Stimulated activated naive CD4-positive, alpha-beta T cell treated with Interleukin-2 at 50 U/mL for 16 hours (primary cell): ENCODE data around the gene DYRK1A.

Experiments used
- DNase-seq: peaks from one replicate; lab custom pipeline; 2025; lab: John Stamatoyannopoulos, UW

Gene DYRK1A

DNA sequence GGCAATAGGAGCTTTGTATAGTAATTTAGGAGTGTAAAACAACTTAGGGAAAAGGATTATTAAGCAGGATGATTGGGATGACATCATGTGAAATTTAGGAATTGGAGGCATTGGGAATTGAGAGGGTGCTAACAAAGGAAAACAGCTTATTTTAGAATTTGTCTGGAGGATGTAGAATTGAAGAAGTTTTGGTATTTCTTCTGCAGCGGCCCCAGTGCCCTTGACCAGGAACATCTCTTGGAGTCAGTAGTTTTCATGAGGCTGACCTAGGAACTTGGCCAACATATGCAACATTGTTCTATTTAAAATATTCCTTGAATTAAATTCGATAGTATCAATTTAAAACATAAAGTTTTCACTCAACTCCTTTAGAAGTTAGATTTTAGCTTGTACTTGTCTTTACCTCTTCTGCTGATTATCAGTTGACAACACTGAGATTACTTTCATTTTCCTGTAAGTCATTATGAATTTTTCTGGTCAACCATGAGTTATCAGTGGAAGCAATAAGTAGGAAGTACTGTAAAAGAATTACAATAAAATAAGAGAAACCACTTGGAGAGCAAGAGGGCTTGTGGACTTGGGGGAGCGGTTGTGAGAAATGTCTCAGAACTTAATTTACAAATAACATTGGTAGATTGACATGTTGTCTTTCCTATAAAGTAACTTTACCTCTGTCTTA lies 52.8 kb downstream of the DYRK1A start:
- no peak for DNase-seq

DNA sequence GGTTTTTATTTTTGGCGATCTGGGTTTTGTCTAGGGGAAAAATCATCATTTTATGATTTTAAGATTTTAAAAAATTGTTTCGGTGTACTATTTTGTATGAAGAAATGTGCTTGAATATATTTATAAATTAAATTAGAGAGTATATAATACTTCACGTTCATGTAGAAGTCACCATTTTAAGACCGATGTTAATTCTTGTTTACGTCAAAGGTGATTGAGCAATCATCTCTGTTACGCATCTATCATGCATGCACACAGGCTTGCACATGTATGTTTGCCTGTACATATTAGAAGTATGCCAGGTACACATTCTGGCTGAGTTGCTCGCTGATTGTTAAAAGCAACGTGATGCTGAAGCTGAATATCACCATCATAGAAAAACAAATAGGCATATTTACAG lies 54.7 kb downstream of the DYRK1A start:
- DNase-seq = no peak

GRCh38 chr21:37422382-37422781 lies 55.8 kb downstream of the DYRK1A start:
- DNase-seq = no peak

- DNase-seq = no peak
These were observed 56.5 kb downstream of the DYRK1A start for GRCh38 chr21:37423103-37423502.

DNA sequence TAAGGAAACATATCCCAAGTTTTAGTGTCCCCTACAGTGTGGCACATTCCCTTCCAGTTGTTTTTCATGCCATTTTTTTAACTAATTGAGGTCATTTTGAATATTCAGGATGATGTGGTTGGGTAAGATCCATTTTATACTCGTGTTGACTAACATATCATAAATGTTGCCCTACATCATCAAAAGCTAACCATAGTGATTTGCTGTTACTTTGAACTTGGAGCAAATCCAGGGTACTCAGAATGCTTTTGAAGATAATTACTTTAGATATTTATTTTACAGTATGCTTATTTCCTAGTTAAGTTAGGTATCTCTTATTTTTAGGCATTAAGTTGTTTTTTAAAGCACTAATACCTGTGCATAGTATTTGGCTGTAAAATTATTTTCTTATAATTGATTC lies 57.8 kb downstream of the DYRK1A start:
- DNase-seq = no peak

DNA sequence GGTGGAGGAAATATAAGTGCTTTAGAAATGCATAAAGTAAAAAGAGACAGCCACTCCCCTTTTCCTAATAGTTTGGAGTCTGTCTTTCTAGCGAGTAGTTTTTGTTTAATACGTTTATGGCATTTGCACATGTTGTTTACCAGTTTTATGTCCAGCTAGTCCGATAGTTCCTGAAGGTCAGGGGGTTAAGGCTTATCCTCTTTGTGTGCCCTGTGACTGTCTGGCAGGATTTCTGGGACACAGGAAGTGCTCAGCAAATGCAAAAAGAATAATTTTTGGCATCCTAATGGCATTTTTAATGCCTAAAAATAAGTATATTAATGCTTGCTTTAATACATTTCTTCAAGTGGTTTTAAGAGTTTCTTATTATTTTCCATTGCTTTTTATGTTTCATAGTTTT lies 58.4 kb downstream of the DYRK1A start:
- no peak for DNase-seq

GRCh38 chr21:37425684-37426083 lies 59.1 kb downstream of the DYRK1A start:
- no peak for DNase-seq

DNA sequence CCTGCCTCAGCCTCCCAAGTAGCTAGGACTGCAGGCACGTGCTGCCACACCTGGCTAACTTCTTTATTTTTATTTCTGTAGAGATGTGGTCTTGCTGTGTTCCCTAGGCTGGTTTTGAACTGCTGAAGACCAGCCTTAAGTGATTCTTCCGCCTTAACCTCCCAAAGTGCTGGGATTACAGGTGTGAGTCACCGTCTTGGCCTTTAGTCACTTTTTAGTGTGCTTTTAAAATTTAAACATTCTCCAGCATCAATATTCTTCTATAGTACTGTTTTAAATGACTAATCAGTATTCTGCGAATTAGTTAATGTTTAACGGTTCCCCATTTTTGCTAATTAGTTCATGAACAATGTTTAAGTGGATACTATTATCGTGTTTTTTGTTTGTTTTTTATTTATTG lies 60.6 kb downstream of the DYRK1A start:
- DNase-seq = no peak

- DNase-seq = no peak
These were observed 62.8 kb downstream of the DYRK1A start for GRCh38 chr21:37429356-37429755.

DNA sequence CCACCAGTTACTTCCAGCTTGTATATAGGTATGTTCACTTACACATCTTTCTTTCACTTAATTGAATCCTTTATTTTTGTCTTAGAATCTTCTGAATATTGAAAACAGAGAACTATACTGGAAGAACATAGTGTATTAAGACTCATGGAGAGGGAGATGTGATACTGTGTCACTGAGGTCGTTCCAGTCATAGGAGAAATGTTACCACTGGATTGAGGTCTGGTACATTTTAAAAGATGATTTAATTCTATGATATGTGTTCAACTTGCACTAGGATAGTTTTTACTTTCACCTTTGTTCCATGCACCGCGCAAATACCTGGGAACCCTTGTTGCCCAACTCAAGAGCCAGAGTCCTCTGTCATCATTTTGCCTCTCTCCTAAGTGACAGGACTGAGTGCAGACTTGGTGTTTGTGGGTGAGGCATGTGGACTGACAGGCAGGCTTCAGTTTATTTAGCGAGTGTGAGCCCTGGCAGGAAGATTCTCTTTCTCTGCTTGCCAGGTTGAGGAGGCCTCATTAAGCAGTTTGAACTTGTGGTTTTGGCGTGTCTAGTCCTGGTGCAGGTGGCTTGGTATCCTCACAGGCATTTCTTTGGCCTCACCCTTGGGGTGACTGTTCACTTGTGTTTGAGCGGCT lies 63.7 kb downstream of the DYRK1A start:
- no peak for DNase-seq

- no peak for DNase-seq
These were observed 64.7 kb downstream of the DYRK1A start for GRCh38 chr21:37431243-37431642.

DNA sequence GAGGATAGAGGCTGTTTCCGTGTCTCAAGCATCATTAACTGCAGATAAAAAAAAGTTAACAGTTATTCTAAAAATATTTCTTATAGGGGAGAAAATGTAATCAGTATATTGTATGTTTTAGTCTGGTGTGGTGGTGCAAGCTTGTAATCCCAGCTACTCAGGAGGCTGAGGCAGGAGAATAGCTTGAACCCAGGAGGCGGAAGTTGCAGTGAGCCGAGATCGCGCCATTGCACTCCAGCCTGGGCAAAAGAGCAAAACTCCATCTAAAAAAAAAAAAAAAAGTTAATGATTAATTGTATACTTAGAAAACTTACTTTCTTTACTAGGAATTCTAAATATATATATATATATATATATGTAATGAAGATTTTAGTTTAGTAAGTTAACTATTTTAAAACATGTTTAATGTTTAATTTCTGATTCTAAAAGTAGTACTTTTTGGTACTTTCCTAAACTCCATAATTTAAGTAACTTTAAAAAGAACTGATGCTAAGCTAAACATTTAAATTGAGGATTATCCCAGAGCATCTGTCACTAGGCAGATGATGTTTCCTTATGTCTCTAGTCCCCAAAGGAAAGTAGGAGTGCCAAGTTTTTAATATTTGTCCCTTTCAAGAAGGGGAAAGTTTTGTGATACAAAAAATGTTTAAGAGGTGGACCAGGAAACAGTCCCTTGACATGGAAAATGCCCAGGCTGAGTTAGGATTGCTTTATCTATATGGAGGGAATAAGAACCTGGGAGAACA lies 66.3 kb downstream of the DYRK1A start:
- no peak for DNase-seq

GRCh38 chr21:37433456-37433840 lies 66.9 kb downstream of the DYRK1A start:
- DNase-seq = no peak

DNA sequence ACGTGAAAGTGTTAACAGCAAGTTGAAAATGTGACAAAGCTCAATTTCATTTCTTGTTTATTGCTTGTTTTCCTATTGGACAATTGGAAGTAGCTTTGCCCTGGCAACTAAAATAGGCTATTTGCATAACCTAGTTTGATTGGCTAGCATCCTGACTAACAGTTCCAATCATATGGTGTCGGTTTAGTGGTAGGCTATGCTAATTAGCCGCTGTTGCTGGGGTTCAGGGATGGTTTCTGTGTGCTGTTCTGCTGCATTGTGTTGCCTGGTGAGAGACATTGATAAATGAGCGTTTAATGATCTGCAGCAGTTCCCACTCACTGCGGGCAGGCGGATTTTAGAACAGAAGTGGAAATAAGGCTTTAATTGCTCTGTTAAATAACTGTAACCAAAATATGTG lies 68.5 kb downstream of the DYRK1A start:
- no peak for DNase-seq

DNA sequence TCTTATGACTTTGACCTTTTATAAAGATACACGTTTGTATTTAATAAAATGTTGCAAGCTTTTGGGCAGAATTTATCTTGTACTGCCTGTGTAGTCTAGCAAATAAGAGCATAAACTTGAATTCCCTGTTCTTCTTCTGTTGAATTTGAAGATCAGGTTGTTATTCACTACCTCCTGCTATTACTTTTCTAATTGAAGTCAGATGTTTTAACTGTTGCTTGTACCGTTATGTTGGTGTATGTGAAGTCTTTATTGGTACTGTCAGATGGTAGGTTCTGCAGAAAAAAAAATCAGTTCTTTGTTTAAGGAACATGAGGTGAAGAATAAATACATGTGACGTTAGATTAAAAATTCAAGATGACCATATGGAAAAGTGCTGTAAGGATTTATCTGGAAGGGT lies 69.1 kb downstream of the DYRK1A start:
- DNase-seq = no peak

GRCh38 chr21:37436174-37436573 lies 69.6 kb downstream of the DYRK1A start:
- DNase-seq = no peak

DNA sequence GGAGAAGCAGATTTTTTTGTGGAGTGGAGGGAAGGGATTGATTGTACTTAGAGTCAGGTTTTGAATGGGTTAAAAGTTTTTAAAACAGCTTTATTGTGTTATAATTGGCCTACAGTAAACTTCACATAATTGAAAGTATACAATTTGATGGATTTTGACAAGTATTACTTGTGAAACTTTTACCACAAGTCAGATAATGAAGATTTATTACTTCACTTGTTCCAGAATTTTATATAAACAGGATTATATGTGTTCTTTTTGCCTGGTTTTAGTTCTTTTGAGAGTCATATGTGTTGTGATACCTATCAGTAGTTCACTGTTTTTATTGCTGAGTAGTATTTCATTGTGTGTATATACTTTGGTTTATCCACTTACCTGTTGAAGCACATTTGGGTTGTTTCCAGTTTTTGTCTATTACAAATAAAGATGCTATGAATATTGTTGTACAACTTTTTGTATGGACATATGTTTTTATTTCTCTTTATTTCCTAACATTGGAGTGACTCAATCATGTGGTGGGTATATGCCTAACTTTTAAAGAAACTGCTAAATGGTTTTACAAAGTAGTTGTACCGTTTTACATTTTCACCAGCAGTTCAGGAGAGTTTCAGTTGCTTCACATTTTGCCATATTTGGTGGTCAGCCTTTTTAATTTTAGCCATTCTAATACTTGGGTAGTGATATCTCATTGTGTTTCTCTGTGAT lies 71.0 kb downstream of the DYRK1A start:
- DNase-seq = no peak

GRCh38 chr21:37443683-37444082 lies 77.1 kb downstream of the DYRK1A start:
- DNase-seq = no peak

GRCh38 chr21:37445228-37445627 lies 78.7 kb downstream of the DYRK1A start:
- no peak for DNase-seq

DNA sequence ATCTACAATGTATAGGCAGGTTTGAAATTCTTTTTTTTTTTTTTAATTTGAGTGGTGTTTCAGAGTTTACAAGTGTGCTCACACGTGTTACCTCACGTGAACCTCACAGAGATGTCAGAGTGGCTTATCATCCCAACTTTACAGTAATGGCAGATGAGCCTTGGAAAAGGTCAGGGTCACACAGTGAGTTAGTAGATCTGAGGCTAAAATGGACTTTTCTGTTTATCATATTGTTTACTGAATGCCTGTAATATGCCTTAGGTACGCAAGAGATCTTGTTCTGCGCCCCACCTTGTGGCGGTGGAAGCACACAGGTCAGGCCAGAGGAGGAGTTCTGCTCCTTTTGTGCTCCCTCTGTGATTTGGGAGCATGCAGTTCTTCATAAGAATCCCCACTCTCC lies 80.0 kb downstream of the DYRK1A start:
- no peak for DNase-seq

DNA sequence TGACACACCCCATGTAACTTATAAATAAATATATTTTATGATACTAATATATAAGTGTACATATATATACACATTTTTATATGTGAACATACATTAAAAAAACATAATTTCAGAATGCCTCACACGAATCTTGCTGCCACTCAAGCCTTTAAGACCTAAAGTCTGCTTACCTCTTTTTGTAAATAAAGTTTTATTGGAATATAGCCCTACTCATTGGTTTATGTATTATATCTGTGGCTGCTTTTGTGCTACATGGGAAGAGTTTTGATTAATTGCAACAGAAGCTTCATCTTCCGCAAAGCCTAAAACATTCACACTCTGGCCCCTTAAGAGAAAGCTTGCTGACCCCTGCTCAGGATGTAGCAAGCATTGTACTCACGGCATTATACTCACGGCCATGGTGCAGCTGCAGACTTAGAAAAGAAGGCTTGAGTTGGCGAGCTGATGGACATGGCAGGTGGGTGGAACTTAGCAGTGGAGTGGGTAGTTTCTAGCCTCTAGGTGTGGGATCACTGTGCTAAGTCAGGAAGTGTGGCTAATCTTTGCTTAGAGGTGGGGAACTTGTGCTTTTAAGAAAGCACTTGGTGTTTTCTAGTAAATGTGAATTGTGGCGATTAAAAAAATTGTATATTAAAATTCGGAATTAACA lies 80.8 kb downstream of the DYRK1A start:
- no peak for DNase-seq

GRCh38 chr21:37449302-37449937 lies 82.8 kb downstream of the DYRK1A start:
- DNase-seq = no peak
